Motor neuron (in vitro differentiated cells): ENCODE results near the gene ADRA2C. TPM values are rescaled to one million over a fixed set of nuclear protein-coding genes. Genes with fewer than 3 reads are reported as not detected.

ENCODE experiments used
- ATAC-seq, 8 experiments: fragments of 200-7000 bp; cut with Tn5 transposase; replicated peaks in 6 of 8; 2 replicates each; pipeline ENCODE4 v1.8.0; 2021; ENCODE audit warnings: mild to moderate bottlenecking in 8 of 8, moderate library complexity in 8 of 8
- H3K27ac ChIP-seq, 2 donors: fragments of 250-450 bp; sonication (Bioruptor Pico); 2 replicates each; pipeline ENCODE4 v1.9.0; 2021; ENCODE audit warnings: antibody characterized with exemption in 2 of 2, mild to moderate bottlenecking in 2 of 2, moderate library complexity in 1 of 2
- H3K4me1 ChIP-seq, 2 donors: fragments of 250-450 bp; sonication (Bioruptor Pico); replicated peaks in 1 of 2; 2 replicates each; pipeline ENCODE4 v1.6.1; 2021; ENCODE audit warnings: antibody characterized with exemption in 2 of 2, mild to moderate bottlenecking in 2 of 2, moderate library complexity in 1 of 2
- H3K4me3 ChIP-seq, 5 donors: fragments of 250-450 bp; sonication (Bioruptor Pico); 2 replicates each; pipeline ENCODE4 v1.9.0; 2021; ENCODE audit warnings: antibody characterized with exemption in 5 of 5, mild to moderate bottlenecking in 5 of 5, moderate library complexity in 4 of 5
- WGBS, 10 experiments: fragments of 450-650 bp; shearing (Covaris generic); methylation state at CpG; one replicate each; pipeline ENCODE4 v1.0.0; 2022; 5-methylcytosine and 5-hydroxymethylcytosine counted together
- in situ Hi-C, 9 experiments: fragments of 400-800 bp; cut with MboI; loops; one replicate each; pipeline ENCODE4 v1.15.0; 2021; ENCODE audit warnings: low sequenced_read_pairs in 9 of 9, low pct_unique_long_range_greater_than_20kb in 2 of 9; ENCODE audit not compliant: unreplicated experiment in 9 of 9
- total RNA-seq, 8 experiments: library from RNA; unstranded; fragments of 300-600 nt; gene quantifications; 2 replicates each; pipeline versions ENCODE4 v1.2.3 to v1.2.4, GENCODE V29; 2022

The ADRA2C gene
- total RNA-seq, 8 experiments from 2014 or later = 0.24 to 6.9 (median 2.6) TPM

DNA sequence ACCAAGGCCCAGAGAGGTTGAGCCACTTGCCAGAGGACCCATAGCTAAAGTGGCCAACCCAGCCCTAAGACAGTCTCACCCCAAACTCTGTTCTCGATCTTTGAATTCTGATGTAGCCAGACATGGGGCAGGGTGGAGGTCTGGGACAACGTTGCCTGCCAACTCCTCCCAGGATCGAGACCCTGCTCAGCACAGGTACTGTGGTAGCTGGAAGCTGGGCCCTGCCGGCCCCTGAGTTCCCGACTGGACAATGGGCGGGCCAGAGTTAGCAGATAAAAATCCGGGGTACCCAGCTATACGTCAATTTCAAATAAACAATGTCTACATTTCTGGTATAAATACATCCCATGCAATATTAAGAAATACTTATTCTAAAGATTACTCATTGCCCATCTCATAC lies 35.3 kb downstream of the ADRA2C start:
- no peak for ATAC-seq
- in situ Hi-C loops = no loop called here

DNA sequence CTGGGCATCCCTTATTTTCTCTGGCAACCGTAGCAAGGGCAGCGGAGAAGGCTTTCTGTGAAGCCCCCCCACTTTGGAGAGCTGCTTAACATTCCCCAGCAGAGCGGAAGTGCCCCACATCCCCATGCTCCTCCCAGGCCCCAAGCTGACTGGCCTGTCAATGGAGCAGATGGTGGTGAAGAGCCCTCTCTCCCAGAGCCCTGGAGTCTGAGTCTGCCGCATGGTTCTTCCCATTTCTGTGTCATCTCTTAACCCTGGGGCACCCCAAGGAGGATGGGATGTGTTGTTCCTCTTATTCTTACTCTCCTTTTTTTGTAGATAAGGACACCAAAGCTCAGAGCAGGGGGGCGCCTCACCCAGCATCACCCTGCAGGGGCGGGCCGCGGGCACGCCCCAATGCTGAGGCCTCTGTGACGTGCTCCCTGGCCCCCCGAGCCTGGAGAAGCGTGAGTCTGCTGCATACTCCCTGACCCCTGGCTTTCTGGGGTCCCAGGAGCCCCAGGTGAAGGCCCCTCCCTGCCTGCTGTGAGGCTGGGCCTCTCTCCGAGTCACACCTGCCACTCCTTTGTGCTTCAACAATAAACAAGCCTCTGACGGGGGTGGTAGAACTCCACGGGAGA lies 35.9 kb downstream of the ADRA2C start:
- no peak overlapping the region for H3K27ac ChIP-seq
- WGBS, 10 experiments = 0 to 84% (median 50%) methylated on average over 1 to 9 of the region's 15 CpGs; no CpG with 5 or more reads in 4 of the 10 experiments
- peak in 3 of 8 experiments; percentile 7 to 27 (median 23) for ATAC-seq
- no peak overlapping the region for H3K4me3 ChIP-seq
- H3K4me1 ChIP-seq = peaks cover 30 to 33% of the 10 kb centered on the region in 2 donors
- in situ Hi-C loops = no loop called here

More for the DNA sequence above, 35.3 kb downstream of the ADRA2C start:
- H3K4me3 ChIP-seq = no peak overlapping the region
- no peak overlapping the region for H3K27ac ChIP-seq
- H3K4me1 ChIP-seq = peaks cover 30 to 33% of the 10 kb centered on the region in 2 donors
- WGBS, 10 experiments = 0 to 93% (median 43%) methylated on average over 3 to 5 of the region's 8 CpGs; no CpG with 5 or more reads in 5 of the 10 experiments

DNA sequence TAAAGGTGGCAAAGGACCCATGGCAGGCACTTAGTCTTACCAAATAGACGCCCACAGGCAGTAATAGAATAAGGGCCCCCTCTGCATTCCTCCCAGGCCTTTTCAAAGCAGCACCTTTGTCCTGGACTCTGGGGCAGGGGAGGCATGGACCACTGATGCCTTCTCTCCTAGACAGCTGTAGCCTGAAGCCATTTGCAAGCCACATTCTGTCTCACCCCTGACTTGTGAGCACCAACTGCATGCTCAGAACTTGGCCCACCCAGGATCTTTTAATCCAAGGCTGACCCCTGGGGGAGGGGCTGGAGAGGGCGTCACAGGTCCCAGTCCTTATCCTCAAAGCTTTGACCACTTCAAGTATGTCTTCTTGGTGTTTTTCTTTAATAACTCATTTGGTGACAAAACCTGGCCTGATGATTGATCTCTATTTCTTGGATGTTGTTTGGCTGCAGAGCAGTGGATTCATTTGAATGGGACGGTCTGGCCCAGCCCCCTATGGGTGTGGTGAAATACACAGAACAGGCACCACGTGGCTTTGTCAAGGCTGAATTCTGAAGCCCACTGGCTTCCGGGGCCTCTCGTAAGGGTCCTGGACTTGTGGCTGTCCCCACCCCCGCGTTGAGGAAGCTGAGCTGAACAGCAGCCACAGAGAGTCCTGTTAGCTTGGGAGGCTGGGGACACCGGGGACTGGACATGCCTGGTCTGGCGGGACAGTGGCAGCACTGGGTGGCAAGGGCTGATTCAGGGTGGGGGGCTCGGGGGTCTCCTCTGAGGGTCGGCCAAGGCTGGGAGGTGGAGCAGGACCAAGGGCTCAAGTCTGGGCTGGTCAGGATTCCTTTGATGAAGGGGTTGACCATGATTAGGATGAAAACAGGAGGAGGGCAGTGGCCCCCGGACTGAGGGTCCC lies 36.6 kb downstream of the ADRA2C start:
- in situ Hi-C loops = no loop called here
- Histone ChIP-seq H3K27ac (no peak overlapping the region), H3K4me3 (no peak overlapping the region), H3K4me1 (peaks cover 31 to 38% of the 10 kb centered on the region in 2 donors)
- 0 to 60% (median 35%) methylated on average over 1 to 5 of the region's 13 CpGs; no CpG with 5 or more reads in 4 of the 10 experiments for WGBS, 10 experiments
- ATAC-seq = peak; percentile 32 to 92 (median 82)

DNA sequence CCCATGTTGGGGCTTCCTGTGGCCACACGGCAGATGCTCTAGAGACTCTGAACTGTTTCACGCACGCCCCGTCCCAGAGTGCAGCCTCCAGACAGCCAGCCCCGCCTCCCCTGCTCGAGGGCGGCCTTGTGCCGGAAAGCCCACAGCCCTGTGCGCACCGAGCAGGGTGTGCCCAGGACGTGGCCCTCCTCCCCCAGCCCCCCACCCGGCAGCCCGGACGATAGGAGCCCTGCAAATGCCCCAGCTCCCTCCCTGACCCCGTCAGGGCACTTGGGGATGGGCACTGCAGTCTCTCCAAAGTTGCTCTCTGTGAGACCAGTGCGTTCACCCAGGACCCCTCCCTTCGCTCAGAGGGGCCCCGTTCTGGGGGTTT lies 37.3 kb downstream of the ADRA2C start:
- WGBS, 10 experiments = no CpG with 5 or more reads among the region's 18 CpGs
- H3K4me1 ChIP-seq = peaks cover 32 to 44% of the 10 kb centered on the region in 2 donors
- in situ Hi-C loops = no loop called here
- no peak overlapping the region for H3K27ac ChIP-seq
- ATAC-seq = peak in 5 of 8 experiments; percentile 7 to 56 (median 12)
- no peak overlapping the region for H3K4me3 ChIP-seq

DNA sequence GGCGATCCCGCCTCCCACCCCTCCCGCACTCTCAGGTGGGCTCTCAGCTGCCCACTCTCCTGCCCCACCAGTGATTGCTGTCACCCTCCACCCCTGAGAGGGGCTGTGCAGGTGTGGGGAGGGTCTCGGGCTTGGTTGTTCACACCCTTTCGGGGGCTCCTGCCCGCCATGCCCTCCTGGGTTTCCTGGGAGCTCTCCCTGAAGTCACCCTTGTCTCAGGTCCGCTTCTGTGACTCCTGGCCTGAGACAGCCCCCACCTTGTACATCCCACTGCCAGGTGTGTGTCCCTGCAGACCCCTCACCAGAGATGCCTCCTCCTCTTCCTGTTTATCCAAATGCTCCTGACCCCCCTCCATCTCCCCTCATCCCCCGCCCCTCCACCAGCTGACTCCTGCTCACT lies 37.8 kb downstream of the ADRA2C start:
- in situ Hi-C loops = no loop called here
- Histone ChIP-seq H3K27ac (no peak overlapping the region), H3K4me1 (peaks cover 32 to 44% of the 10 kb centered on the region in 2 donors), H3K4me3 (no peak overlapping the region)
- ATAC-seq = no peak
- WGBS, 10 experiments = 80% methylated on average over 1 of the region's 8 CpGs; no CpG with 5 or more reads in 9 of the 10 experiments

DNA sequence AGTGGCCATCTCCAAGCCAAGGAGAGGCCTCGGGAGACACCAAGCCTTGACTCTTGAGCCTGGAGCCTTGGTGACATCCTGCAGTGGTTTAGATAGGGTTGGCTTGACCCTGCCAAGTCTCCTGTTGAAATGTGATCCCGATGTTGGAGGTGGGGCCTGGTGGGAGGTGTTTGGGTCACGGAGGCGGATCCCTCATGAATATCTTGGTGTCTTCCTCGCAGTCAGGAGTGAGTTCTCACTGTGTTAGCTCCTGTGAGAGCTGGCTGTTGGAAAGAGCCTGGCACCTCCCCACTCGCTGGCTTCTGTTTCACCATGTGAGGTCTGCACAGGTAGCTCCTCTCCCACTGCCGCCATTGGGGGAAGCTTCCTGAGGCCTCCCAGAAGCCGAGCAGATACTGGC lies 38.8 kb downstream of the ADRA2C start:
- H3K4me1 ChIP-seq = peaks cover 32 to 44% of the 10 kb centered on the region in 2 donors
- no peak overlapping the region for H3K4me3 ChIP-seq
- WGBS, 10 experiments = 20 to 94% (median 77%) methylated on average over 1 to 6 of the region's 8 CpGs
- in situ Hi-C loops = no loop called here
- no peak for ATAC-seq
- no peak overlapping the region for H3K27ac ChIP-seq

DNA sequence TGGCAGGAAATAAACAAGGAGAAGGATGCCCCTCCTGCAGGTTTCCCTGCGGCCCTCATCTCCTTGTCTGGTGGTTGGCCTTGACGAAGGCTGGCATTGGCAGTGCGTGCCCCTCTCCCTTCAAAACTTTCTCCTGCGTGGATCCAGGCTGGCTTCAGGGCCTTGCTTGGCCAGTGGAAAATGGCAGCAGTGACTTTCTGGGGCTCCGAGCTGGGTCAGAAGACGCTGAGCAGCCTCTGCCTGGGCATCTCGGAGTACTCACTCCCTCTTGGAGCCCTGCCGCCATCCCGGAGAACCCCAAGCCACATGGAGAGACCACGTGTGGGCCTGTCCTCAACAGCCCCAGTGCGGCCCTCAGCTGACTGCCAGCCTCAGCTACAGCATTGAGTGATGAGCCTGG lies 39.5 kb downstream of the ADRA2C start:
- H3K4me3 ChIP-seq = no peak overlapping the region
- H3K4me1 ChIP-seq = peaks cover 29 to 38% of the 10 kb centered on the region in 2 donors
- H3K27ac ChIP-seq = no peak overlapping the region
- WGBS, 10 experiments = 61 to 97% (median 70%) methylated on average over 2 to 6 of the region's 11 CpGs; no CpG with 5 or more reads in 7 of the 10 experiments
- in situ Hi-C loops = no loop called here
- no peak for ATAC-seq

DNA sequence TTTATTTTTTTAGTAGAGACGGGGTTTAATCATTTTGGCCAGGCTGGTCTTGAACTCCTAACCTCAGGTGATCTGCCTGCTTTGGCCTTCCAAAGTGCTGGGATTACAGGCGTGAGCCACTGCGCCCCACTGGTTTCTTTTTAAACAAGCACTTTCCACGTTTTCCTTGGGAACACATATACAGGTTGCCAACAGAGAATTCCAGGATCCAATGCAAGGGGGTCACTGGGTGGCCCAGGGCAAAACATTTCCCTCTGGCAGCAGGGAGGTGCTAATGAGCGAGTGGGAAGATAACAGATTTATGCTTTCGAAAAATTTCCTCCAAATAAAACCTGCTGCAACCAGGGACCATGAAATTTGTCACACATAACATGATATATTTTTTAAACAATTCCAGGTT lies 41.1 kb downstream of the ADRA2C start:
- in situ Hi-C loops = no loop called here
- 4 to 92% (median 42%) methylated on average over 1 to 6 of the region's 6 CpGs; no CpG with 5 or more reads in 2 of the 10 experiments for WGBS, 10 experiments
- Histone ChIP-seq H3K4me1 (peaks cover 13 to 23% of the 10 kb centered on the region in 2 donors), H3K27ac (no peak overlapping the region), H3K4me3 (no peak overlapping the region)
- no peak for ATAC-seq

DNA sequence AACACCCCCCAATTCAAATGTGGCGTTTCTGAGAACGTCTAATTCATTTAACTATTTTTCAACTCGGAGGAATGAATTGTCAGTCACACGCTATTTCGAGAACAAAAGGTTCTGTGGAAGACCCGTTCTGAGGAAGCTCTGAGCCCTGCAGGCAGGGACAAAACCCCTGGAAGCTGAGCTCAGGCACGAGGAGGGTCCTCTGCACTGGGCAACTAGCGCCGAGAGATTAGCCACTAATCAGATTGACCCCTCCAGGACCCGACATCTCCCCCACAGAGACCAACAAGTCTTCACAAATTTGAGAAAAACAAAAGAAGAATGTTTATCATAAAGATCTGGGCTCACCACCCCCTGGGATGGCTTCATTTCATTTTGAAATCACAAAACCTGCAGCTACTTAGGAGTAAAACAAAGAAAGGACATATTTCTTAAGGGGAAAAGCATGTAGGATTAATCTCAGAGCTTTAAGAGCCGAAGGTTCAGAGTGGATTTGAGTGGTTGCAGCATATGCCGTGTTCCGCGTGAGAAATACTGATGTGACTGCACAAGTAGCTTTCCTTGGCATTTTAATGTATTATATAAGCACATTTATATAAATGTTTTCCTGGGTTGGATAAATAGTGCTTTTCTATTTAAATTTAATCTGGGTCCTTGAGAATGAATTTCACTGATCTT lies 41.8 kb downstream of the ADRA2C start:
- in situ Hi-C loops = no loop called here
- Histone ChIP-seq H3K4me1 (peaks cover 7 to 16% of the 10 kb centered on the region in 2 donors), H3K4me3 (no peak overlapping the region), H3K27ac (no peak overlapping the region)
- no peak for ATAC-seq
- 5 to 65% (median 32%) methylated on average over 3 to 14 of the region's 14 CpGs for WGBS, 10 experiments

DNA sequence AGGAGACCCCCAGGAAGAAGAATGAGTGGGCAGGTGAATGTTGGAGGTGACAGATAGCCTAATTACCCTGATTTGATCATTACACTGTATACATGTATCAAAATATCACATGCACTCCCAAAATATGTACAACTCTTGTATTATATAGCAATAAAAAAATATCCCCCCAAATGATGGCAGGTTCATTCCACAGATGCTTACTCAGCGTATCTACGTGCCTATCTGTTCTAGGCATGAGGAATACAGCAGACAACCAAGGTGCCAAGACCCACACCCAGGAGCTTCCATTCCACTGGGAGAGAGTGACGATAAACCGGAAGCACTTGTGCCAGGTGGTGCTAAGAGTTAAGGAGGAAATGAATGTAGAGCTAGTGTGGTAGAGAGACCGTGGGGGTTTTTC lies 42.4 kb downstream of the ADRA2C start:
- in situ Hi-C loops = no loop called here
- WGBS, 10 experiments = 0 to 100% (median 90%) methylated on average over 1 to 4 of the region's 5 CpGs; no CpG with 5 or more reads in 4 of the 10 experiments

DNA sequence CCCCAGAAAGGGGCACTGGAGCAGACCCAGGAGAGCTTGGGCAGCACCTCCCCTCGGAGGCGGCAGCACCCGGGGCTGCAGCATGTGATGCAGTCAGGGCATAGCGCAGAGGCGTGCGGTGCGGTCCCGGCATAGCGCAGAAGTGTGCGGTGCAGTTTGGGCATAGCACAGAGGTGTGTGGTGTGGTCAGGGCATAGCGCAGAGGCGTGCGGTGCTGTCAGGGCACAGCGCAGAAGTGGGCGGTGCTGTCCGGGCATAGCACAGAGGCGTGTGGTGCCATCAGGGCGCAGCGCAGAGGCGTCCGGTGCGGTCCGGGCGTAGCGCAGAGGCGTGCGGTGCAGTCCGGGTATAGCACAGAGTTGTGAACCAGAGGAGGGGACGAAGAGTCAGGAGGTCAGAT lies 42.8 kb downstream of the ADRA2C start:
- 40 to 100% (median 95%) methylated on average over 1 to 13 of the region's 29 CpGs; no CpG with 5 or more reads in 5 of the 10 experiments for WGBS, 10 experiments
- in situ Hi-C loops = no loop called here
- H3K4me3 ChIP-seq = no peak overlapping the region
- H3K4me1 ChIP-seq = peaks cover 2 to 12% of the 10 kb centered on the region in 2 donors
- no peak for ATAC-seq
- no peak overlapping the region for H3K27ac ChIP-seq

More for the DNA sequence above, 42.4 kb downstream of the ADRA2C start:
- no peak overlapping the region for H3K27ac ChIP-seq
- no peak overlapping the region for H3K4me3 ChIP-seq
- H3K4me1 ChIP-seq = peaks cover 2 to 12% of the 10 kb centered on the region in 2 donors
- ATAC-seq = no peak

DNA sequence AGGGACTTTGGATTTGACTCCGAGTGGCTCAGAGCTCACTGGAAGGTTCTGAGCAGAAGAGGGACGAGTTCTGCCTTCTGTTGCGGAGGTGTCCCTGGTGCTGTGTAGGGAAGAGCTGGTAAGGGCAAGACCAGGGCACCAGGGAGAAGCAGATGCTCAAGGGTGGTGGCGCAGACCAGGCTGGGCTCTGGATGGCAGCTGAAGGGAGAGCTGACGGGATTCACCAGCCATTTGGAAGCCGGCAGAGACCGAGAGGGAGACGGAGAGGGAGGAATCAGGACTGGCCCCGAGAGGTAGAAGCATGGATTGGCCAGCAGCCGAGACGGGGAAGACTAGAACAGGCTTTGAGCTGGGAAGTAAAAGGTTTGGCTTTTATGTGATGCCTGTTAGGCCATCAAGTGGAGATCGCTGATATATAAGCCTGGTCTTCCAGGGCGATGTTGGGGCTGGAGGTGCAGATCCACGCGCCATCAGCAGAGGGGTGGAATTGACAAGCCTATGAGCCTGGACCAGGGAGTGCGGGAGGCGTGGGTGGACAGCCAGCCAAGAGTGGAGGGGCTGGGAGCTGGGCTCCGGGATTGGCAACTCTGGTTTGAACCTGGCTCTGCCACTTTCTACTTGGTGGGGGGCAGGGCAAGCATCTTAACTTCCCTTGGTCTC lies 43.4 kb downstream of the ADRA2C start:
- in situ Hi-C loops = no loop called here

More for the DNA sequence above, 43.4 kb downstream of the ADRA2C start:
- Histone ChIP-seq H3K27ac (no peak overlapping the region), H3K4me1 (peaks cover 2 to 12% of the 10 kb centered on the region in 2 donors), H3K4me3 (no peak overlapping the region)
- ATAC-seq = no peak
- 44 to 100% (median 83%) methylated on average over 1 to 11 of the region's 18 CpGs; no CpG with 5 or more reads in 3 of the 10 experiments for WGBS, 10 experiments
